Fibroblast of upper back skin (primary cell): ENCODE measurements around the gene RTF1.
"Not testable (repeated sequence)": the region's sequence is repeated elsewhere in the genome, so short reads cannot be mapped to it uniquely, and the experiment has no call there.

Source experiments
- DNase-seq: peaks from one replicate; pipeline ENCODE4 v3.0.0-alpha.2; 2013

Gene RTF1

DNA sequence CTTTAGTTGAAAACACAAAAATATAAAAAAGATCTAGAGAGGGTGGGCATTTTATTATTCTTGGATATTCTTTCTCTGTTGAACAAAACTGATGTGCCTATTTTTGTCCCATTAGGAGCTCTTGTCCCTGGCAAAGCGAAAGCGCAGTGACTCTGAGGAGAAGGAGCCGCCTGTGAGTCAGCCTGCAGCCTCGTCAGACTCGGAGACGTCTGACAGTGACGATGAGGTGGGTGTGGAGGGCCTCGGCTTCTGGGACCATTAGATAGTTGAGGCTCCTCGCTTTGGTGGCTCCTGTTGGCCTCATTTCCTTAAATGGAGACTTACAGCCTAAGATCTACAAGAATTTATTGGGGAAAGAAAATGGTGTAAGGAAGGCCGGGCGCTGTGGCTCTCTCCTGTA lies 21.3 kb downstream of the RTF1 start:
- DNase-seq, result no peak

GRCh38 chr15:41438745-41439144 lies 21.9 kb downstream of the RTF1 start:
- DNase-seq, result not testable (repeated sequence)

DNA sequence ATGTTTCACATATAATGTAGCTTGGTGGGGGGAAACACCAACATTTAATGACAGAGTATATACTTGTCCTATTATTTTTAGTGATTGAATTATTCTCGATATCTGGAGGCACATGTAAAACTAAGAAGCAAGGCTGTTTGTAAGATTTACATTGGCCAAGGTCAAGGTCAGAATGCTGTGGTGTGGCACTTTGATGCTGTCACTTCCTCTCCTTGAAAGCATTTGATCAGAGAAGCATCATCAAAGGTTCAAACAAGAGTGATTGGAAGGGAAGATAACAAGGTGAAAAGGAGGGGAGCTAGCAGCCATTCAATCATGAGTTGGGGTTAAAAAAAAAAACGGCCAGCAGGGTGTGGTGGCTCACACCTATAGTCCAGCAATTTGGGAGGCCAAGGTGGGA lies 26.4 kb downstream of the RTF1 start:
- DNase-seq, result no peak

GRCh38 chr15:41445399-41445798 lies 28.5 kb downstream of the RTF1 start:
- no peak for DNase-seq

DNA sequence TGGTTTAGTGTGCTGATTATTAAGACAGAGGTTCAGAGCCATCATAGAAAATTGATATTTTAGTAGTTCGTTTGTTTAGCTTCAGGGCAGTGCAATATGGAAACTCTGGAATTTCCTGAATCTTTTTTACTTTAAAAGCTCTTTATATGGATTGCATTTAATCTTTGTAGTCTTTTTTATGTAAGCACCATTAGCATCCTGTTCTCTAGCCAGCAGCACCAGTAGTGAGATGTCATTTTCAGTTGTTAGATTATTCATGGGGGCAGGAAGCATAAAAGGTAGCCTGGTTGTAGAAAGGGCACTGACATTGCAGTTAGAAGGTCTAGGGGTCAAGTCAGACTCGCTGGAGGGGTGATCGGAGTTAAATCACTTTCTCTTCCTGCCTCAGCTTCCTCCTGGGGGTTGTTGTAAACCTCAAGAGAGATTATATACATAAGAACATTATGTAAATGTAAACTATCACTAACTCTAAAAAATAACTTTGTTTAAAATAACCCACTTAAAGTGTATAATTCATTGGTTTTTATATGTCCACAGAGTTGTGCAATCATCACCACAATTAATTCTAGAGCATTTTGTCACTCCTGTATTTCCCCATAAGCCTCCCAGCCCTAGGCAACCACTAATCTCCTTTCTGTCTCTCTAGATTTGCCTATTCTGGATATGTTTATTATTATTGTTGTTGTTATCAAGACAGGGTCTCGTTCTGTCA lies 45.3 kb downstream of the RTF1 start:
- DNase-seq, result no peak

DNA sequence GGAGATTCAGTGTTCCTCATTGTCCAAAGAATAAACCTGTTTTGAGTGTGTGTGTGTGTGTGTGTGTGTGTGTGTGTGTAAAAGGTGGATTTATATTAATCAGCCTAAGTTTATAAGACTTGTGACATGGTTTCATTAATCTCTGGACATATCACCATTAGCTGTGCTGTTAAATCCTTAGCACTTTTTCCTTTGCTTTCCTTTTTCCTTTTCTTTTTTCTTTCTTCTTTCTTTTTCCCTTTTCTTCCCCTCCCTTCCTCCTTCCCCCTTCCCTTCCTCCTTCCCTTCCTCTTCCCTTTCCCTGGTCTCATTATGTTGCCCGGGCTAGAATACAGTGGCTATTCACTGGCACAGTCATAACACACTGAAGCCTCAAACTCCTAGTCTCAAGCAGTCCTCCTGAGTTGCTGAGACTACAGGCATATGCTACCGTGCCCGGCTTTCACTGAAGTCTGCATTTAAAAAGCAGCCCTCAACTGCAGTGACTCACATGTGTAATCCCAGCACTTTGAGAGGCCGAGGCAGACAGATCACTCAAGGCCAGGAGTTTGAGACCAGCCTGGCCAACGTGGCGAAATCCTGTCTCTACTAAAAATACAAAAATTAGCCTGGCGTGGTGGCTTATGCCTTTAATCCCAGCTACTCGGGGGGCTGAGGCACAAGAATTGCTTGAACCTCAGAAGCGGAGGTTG lies 48.1 kb downstream of the RTF1 start:
- no peak for DNase-seq

GRCh38 chr15:41465822-41466421 lies 49.0 kb downstream of the RTF1 start:
- peak; percentile 59 for DNase-seq

GRCh38 chr15:41466711-41467110 lies 49.8 kb downstream of the RTF1 start:
- DNase-seq, result no peak

- DNase-seq, result not testable (repeated sequence)
Measured at GRCh38 chr15:41469644-41470043, 52.7 kb downstream of the RTF1 start.

- DNase-seq, result no peak
Measured at GRCh38 chr15:41473418-41473817, 56.5 kb downstream of the RTF1 start.

- DNase-seq, result no peak
Measured at GRCh38 chr15:41474436-41474835, 57.5 kb downstream of the RTF1 start.

DNA sequence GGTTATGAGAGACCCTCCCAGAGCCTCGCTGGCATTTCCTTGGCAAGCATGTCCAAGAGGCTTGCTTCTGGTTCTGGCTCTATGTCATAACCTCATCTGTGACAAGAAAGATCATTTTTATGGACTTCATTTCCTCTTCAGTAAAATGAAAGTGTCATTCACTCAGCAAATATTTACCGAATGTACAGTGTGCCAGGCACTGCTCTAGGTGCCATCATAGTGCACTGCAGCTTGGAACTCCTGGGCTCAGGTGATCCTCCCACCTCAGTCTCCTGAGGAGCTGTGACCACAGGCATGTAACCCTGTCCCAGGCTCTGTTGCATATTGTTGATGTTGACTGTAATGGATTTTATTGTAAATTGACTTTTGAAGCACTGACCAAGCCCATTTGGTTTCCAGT lies 58.0 kb downstream of the RTF1 start:
- no peak for DNase-seq

DNA sequence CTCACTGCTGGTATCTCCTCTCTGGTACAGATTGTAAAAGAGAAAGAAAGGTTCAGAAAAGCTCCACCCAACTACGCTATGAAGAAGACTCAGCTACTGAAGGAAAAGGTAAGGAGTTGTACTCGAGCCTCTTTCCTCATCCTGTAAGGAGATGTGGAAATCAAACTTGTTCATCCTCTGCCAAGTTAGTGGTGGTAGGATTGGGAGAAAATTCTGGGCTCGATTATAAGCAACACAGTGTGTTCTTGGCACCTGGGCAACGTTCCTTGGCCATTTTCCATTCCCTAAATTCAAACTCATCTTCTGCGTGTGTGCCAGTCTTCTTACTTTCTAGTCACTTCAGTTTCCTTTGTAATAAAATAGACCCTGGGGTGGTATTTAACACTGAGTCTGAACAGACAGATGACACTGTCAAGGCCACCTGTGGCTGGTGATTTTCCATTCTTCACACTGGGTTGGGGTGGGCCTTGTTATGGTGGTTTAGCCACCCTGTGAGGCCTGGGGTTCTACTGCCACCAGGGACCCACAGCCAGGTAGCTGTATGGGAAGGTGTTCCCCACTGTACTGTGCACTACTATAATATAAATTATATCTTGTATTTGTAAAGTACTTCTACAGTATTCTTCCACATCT lies 59.6 kb downstream of the RTF1 start:
- DNase-seq, result peak; percentile 13

DNA sequence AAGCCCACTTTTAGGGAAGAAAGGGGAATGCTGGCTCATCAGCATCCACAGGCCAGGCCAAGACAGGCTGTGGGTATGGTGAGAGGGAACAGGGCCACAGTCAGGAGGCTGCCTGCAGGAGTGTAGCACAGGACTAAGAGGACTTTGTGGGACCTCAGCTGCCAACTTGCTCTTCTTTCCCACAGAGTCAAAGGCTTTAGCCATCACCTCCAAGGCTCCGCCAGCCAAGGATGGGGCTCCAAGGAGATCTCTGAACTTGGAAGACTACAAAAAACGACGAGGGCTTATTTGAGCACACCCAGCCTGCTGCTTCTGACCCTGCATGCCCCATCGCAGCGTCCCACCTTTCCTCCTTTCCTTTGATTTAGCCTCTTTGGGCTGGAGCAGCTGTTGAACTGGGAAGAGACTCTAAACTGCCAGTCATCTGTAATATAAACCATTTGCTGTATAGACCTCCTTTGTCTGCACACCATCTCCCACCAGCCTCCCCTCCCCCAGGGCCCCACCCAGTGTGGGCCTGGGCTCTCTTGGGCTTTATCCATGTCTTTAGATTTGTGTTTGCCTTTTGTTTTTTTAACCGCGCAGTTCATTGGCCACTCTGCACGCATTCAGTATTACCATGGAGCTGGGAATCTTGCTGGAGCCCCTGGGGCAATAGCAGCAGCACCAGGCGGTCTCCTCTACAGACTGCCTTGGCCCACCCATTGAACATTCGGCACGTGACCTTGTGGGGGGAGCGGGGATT lies 63.7 kb downstream of the RTF1 start:
- no peak for DNase-seq

GRCh38 chr15:41482110-41482877 lies 65.4 kb downstream of the RTF1 start:
- no peak for DNase-seq

DNA sequence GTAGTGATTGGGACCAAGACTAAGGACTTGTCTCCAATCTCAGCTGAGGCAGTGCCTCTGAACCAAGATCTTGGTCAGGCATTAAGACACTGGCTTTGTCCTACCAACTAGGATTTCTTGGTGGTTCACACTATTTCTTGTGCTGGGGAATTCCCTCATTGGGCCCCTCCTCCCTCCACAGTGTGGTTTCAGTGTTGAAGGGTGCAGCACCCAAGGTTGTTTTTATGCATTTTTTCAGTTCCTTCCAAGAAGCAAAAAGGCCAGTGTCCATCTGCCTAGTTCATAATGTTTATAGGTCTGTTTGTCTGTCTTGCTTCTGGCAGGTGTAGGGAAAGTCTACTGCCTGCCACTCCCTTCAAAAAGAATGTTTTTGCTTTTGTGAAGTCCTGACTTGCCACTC lies 66.2 kb downstream of the RTF1 start:
- no peak for DNase-seq

GRCh38 chr15:41483519-41483918 lies 66.6 kb downstream of the RTF1 start:
- DNase-seq, result no peak

DNA sequence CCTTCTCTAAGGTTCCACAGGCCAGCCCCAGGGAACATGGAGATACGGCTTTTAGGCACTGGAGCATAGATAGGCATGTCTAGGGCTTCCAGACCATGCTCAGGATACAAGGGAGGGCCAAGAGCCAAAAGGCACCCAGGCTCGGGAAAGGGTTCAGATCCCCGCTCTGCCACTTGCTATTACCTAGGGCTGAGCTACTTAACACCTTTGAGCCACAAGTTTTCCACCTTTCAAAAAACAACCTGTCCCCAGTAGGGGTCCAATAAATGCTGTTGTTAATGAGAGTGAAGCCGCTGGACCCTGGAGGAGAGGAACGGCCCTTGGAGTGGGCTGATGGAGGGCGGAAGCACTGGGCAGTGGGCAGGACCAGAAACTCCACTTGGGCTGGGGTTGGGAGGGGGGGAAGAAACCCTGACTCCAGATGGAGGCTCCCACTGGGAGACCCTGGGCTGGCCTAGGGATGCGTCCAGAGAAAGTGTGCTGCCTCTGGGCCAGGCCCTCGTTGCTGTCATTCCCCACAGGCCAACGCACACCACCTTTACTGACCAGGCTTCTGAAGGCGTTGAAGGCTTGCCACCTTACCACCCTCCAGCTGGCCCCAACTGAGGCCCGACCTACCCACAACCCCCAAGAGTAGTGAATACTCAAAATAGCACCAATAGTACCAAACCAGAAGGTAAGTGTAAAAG lies 68.2 kb downstream of the RTF1 start:
- no peak for DNase-seq

GRCh38 chr15:41486286-41486685 lies 69.4 kb downstream of the RTF1 start:
- no peak for DNase-seq

GRCh38 chr15:41487381-41487780 lies 70.5 kb downstream of the RTF1 start:
- no peak for DNase-seq

DNA sequence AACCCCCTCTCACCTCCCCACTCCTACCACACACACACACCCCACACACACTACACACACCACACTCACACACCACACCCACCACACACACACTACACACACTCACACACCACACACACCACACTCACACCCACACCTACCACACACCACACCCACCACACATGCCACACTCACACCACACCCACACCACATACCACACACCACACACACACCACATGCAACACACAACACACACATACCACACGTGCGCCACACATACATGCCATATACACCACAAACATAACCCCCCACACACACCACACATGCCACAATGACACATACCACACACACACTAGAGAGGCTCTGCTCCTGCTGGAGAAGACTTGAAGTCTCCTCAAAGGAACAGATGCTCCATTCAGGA lies 70.9 kb downstream of the RTF1 start:
- DNase-seq, result no peak

- no peak for DNase-seq
Measured at GRCh38 chr15:41489641-41490040, 72.7 kb downstream of the RTF1 start.
